H7 (cell line): Measurements from ENCODE around the gene CGB1. TPM values are rescaled to one million over a fixed set of nuclear protein-coding genes. Genes with fewer than 3 reads are reported as not detected.

Experiments used
- DNase-seq: peaks from one replicate; pipeline ENCODE4 v3.0.0; 2012
- H3K27me3 ChIP-seq: 2 replicates; pipeline ENCODE4 v1.6.0; 2011; ENCODE audit warnings: mild to moderate bottlenecking, low read length; ENCODE audit not compliant: control insufficient read depth, insufficient read depth
- H3K36me3 ChIP-seq: replicated peaks from 2 replicates; pipeline ENCODE4 v1.5.1; 2011; ENCODE audit warnings: low read length; ENCODE audit not compliant: control insufficient read depth, insufficient read depth
- H3K4me3 ChIP-seq: 2 replicates; pipeline ENCODE4 v1.5.1; 2011; ENCODE audit warnings: low read depth, mild to moderate bottlenecking, control low read depth, low read length, moderate library complexity; ENCODE audit not compliant: insufficient read depth
- total RNA-seq: library from RNA; depleted of rRNA; stranded (reverse); fragments of >200 nt; shearing (Covaris generic); gene quantifications from 2 replicates; pipeline ENCODE4 v1.2.3, GENCODE V29; 2014; rRNA removed

CGB1 gene
- total RNA-seq, 1 experiment from 2014 or later = not detected

DNA sequence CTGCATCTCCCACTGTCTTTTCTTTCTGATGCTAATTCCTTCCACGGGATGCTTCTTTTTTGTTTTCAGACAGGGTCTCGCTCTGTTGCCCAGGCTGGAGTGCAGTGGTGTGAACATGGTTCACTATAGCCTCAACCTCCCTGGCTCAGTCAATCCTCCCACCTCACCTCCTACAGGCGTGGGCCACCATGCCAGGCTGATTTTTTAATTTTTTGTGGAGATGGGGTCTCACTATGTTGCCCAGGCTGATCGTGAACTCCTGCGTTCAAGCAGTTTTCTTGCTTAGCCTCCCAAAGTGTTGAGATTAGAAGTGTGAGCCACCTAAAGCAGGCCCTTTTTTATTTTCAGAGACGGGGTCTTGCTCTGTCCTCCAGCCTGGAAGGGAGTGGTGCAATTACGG lies 48.4 kb downstream of the CGB1 start:
- Histone ChIP-seq H3K4me3 (no peak overlapping the region), H3K27me3 (no peaks in the 10 kb centered on the region), H3K36me3 (peaks cover 10% of the 10 kb centered on the region)
- DNase-seq = no peak

DNA sequence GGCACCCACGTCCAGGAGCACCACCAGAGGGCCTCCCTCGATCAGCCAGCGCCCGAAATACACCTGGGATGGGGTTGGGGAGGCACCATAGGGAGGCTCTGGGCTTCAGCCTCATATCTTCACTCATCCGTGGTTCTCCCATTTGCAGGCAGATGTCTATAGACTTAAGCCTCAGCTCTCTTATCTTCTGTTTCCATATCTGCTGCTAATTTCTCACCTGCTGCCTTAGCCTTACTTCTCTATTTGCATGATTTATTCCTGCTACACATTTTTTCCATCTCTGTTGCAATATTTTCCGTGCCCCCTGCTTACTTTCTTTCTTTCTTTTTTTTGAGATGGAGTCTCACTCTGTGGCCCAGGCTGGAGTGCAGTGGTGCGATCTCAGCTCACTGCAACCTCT lies 49.4 kb downstream of the CGB1 start:
- Histone ChIP-seq H3K4me3 (no peak overlapping the region), H3K27me3 (no peaks in the 10 kb centered on the region), H3K36me3 (peaks cover 10% of the 10 kb centered on the region)
- DNase-seq = no peak

DNA sequence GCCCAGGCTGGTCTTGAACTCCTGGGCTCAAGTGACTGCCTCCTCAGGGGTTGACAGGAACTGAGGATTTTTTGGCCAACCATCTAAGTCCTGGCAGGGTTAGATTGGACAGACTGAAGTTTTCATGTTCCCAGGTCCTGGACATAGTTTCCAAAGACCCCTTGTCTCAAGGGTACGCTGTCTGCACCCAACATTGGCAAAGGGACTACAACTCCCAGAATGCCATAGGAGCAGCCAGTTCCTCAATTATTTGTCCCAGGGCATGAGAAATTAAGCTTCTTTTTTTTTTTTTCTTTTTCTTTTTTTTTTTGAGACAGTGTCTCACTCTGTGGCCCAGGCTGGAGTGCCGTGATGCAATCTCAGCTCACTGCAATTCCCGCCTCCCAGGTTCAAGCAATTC lies 50.5 kb downstream of the CGB1 start:
- Histone ChIP-seq H3K27me3 (no peaks in the 10 kb centered on the region), H3K36me3 (peaks cover 10% of the 10 kb centered on the region)
- DNase-seq = no peak

DNA sequence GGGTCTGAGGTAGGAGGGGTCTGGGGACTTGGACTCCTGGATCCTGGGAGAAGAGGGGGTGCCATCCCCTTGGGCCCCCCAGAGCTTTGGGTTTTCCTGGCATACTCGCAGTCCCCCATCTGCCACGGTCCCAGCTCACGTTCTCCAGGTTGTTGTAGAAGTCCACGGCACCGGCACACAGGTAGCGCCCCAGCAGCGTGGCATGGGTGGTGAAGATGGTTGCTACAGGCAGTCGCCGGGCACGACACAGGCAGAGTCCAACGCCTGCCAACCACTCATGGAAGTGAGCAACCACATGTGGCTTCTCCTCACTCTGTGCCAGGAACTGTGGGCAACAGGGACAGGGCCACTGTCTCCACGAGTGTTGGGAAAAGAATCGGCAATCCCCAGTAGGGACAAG lies 51.0 kb downstream of the CGB1 start:
- no peaks in the 10 kb centered on the region for H3K27me3 ChIP-seq
- no peak for DNase-seq
- H3K4me3 ChIP-seq = no peak overlapping the region
- peaks cover 9% of the 10 kb centered on the region for H3K36me3 ChIP-seq

More for the DNA sequence above, 50.5 kb downstream of the CGB1 start:
- H3K4me3 ChIP-seq = no peak overlapping the region

Other genes with a start within 250 kb of the CGB1 start
- gene BCAT2, start 225.9 kb downstream of the CGB1 start, total RNA-seq = 31.5 and 40.0 TPM in 2 replicates
- 9.9 and 18.0 TPM in 2 replicates for gene HSD17B14, start 200.4 kb downstream of the CGB1 start, total RNA-seq
- gene PLEKHA4, start 168.3 kb downstream of the CGB1 start, total RNA-seq = 20.6 and 25.6 TPM in 2 replicates
- gene PPP1R15A, start 164.5 kb downstream of the CGB1 start, total RNA-seq = 20.3 and 21.6 TPM in 2 replicates
- gene TULP2, start 138.2 kb downstream of the CGB1 start, total RNA-seq = 0.52 and 1.1 TPM in 2 replicates
- gene NUCB1, start 136.6 kb downstream of the CGB1 start, total RNA-seq = 173 and 203 TPM in 2 replicates
- not detected in 2 replicates for gene DHDH, start 103.2 kb downstream of the CGB1 start, total RNA-seq
- gene BAX, start 82.0 kb downstream of the CGB1 start, total RNA-seq = 57.8 and 72.6 TPM in 2 replicates
- gene FTL, start 71.6 kb downstream of the CGB1 start, total RNA-seq = 2,437 and 3,282 TPM in 2 replicates
- 35.2 and 50.2 TPM in 2 replicates for gene GYS1, start 43.6 kb downstream of the CGB1 start, total RNA-seq
- gene RUVBL2, start 43.0 kb downstream of the CGB1 start, total RNA-seq = 256 and 327 TPM in 2 replicates
- gene LHB, start 19.8 kb downstream of the CGB1 start, total RNA-seq = not detected in 2 replicates
- gene CGB3, start 12.6 kb downstream of the CGB1 start, total RNA-seq = not detected in 2 replicates
- 1.4 TPM in 1 of 2 replicates, not detected in the other for gene CGB2, start 5.0 kb downstream of the CGB1 start, total RNA-seq
- gene CGB5, start 7.0 kb upstream of the CGB1 start, total RNA-seq = not detected in 2 replicates
- gene CGB8, start 12.2 kb upstream of the CGB1 start, total RNA-seq = not detected in 2 replicates
- gene CGB7, start 20.9 kb upstream of the CGB1 start, total RNA-seq = not detected in 2 replicates
- gene NTF4, start 27.9 kb upstream of the CGB1 start, total RNA-seq = 0.81 and 1.2 TPM in 2 replicates
- gene KCNA7, start 35.8 kb upstream of the CGB1 start, total RNA-seq = not detected in 2 replicates
- 338 and 397 TPM in 2 replicates for gene SNRNP70, start 48.6 kb upstream of the CGB1 start, total RNA-seq
- 2.2 and 4.1 TPM in 2 replicates for gene LIN7B, start 77.5 kb upstream of the CGB1 start, total RNA-seq
- 1.4 and 3.2 TPM in 2 replicates for gene C19orf73, start 82.2 kb upstream of the CGB1 start, total RNA-seq
- 21.1 and 23.6 TPM in 2 replicates for gene PPFIA3, start 82.6 kb upstream of the CGB1 start, total RNA-seq
- 0.45 and 0.81 TPM in 2 replicates for gene HRC, start 118.5 kb upstream of the CGB1 start, total RNA-seq
- 10.2 and 12.8 TPM in 2 replicates for gene TRPM4, start 120.9 kb upstream of the CGB1 start, total RNA-seq